IPS-20b (cell line): ENCODE data around the gene UBE2C.

Source experiments
- H3K27ac ChIP-seq: one replicate; pipeline ENCODE4 v1.5.1; 2013; ENCODE audit warnings: low read length
- H3K27me3 ChIP-seq: 2 replicates; pipeline ENCODE4 v1.6.1; 2013; ENCODE audit warnings: mild to moderate bottlenecking, low read length, inconsistent platforms; ENCODE audit not compliant: insufficient read depth
- H3K36me3 ChIP-seq: 2 replicates; pipeline ENCODE4 v1.6.1; 2013; ENCODE audit warnings: low read depth, mild to moderate bottlenecking, inconsistent platforms, low read length, moderate library complexity; ENCODE audit not compliant: insufficient read depth
- H3K4me1 ChIP-seq: 2 replicates; pipeline ENCODE4 v1.6.1; 2013; ENCODE audit warnings: mild to moderate bottlenecking, control low read depth, inconsistent platforms, low read length, moderate library complexity; ENCODE audit not compliant: insufficient read depth
- H3K4me3 ChIP-seq: 2 replicates; pipeline ENCODE4 v1.5.1; 2013; ENCODE audit warnings: mild to moderate bottlenecking, low read length, inconsistent platforms
- H3K9ac ChIP-seq: 2 replicates; pipeline ENCODE4 v1.6.1; 2013; ENCODE audit warnings: low read depth, mild to moderate bottlenecking, inconsistent platforms, low read length, moderate library complexity
- H3K9me3 ChIP-seq: 2 replicates; pipeline ENCODE4 v1.6.1; 2013; ENCODE audit warnings: mild to moderate bottlenecking, low read depth, low read length, inconsistent platforms; ENCODE audit not compliant: insufficient read depth

Gene UBE2C

DNA sequence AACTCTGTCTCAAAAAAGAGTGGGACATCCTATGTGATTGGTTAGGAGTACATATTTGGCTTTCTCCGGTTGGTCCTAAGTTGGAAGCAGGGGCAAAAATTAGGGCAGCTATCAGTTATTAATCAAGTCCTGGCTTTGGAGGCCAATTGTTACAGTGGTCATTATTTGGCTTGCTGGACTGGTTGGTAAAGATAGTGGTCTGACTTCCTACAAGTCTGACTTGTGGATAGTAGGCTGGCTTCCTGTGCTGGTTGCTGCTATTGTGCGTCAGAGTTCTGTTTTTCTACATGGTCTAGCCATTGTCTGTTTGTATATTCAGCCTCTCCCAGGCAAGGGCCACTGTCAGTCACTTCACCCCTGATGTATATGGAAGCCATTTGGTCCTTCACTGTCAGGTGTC is 37.8 kb downstream of the UBE2C start:
- H3K36me3 ChIP-seq, result peaks cover 32% of the 10 kb centered on the region

DNA sequence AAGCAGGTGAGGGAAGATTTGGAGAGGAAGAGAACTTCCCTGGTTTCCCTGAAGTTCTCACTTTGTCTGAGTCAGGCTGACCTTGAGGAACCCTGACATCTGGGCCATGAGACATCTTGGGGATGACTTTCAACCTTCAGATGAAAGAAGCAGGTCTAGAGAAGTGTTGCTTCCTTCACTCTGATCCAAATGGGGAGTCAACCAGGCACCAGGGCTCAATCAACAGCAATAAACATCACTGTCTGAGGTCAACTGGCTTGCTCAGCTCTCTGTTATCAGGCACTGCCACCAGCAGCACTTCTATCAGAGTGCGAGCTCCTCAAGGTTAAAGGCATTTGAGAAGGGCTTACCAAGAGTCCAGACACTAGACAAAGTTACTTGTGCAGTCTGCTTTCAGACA is 38.5 kb downstream of the UBE2C start:
- Histone ChIP-seq H3K27me3 (no peaks in the 10 kb centered on the region), H3K9me3 (no peaks in the 10 kb centered on the region), H3K36me3 (peaks cover 27% of the 10 kb centered on the region), H3K4me1 (peaks cover 14% of the 10 kb centered on the region; the same call in 1 of the 2 replicates), H3K4me3 (no peak overlapping the region), H3K27ac (no peak overlapping the region), H3K9ac (no peak overlapping the region)

More for the DNA sequence above, 37.8 kb downstream of the UBE2C start:
- Histone ChIP-seq H3K9me3 (no peaks in the 10 kb centered on the region), H3K27ac (no peak overlapping the region), H3K4me3 (no peak overlapping the region), H3K4me1 (peaks cover 14% of the 10 kb centered on the region; the same call in 1 of the 2 replicates), H3K9ac (no peak overlapping the region), H3K27me3 (no peaks in the 10 kb centered on the region)

GRCh38 chr20:45851501-45851900 is 39.1 kb downstream of the UBE2C start:
- no peak overlapping the region for H3K27ac ChIP-seq
- H3K36me3 ChIP-seq, result peaks cover 21% of the 10 kb centered on the region
- no peak overlapping the region for H3K4me3 ChIP-seq
- peaks cover 14% of the 10 kb centered on the region; the same call in 1 of the 2 replicates for H3K4me1 ChIP-seq
- H3K27me3 ChIP-seq, result no peaks in the 10 kb centered on the region
- H3K9me3 ChIP-seq, result no peaks in the 10 kb centered on the region
- H3K9ac ChIP-seq, result no peak overlapping the region

DNA sequence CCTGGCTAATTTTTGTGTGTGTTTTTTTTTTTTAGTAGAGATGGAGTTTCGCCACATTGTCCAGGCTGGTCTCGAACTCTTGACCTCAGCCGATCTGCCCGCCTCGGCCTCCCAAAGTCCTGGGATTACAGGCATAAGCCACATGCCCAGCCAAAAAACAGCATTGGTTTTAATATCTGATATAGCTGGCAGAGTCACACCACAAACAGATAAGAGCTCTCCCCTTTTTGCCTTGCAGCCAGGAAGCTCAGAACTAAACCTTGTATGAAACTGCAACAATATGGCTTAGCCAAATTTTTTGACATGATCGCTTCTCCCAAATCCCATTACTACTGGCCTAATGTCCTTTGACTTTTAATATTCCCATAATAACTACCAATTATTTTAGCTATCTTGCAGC is 39.9 kb downstream of the UBE2C start:
- Histone ChIP-seq H3K27me3 (no peaks in the 10 kb centered on the region), H3K36me3 (peaks cover 19% of the 10 kb centered on the region), H3K4me1 (peaks cover 14% of the 10 kb centered on the region; the same call in 1 of the 2 replicates), H3K4me3 (no peak overlapping the region), H3K9ac (no peak overlapping the region), H3K27ac (no peak overlapping the region), H3K9me3 (no peaks in the 10 kb centered on the region)

DNA sequence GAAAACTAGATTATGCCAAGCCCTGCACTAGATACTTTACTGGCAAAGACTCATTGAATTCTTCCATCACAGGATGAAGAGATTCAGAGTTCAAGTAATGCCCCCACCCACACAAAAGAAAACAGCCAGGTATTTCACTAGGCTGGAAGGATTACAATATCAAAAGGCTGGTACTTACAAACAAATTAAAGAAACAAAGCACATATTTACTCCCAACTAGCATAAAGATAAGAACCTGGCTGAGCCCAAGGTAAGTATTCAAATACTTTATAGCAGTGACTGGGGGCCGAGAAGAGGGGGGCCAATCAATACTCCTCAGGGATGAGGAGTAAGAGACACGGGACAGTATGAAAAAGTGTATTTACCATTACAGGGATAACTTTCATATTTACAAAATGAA is 41.0 kb downstream of the UBE2C start:
- Histone ChIP-seq H3K27me3 (no peaks in the 10 kb centered on the region), H3K9me3 (no peaks in the 10 kb centered on the region), H3K4me1 (peaks cover 14% of the 10 kb centered on the region; the same call in 1 of the 2 replicates), H3K4me3 (peak overlapping the region; percentile 49), H3K27ac (no peak overlapping the region), H3K9ac (peak overlapping the region; percentile 47; the same call in 1 of the 2 replicates), H3K36me3 (peaks cover 13% of the 10 kb centered on the region)

DNA sequence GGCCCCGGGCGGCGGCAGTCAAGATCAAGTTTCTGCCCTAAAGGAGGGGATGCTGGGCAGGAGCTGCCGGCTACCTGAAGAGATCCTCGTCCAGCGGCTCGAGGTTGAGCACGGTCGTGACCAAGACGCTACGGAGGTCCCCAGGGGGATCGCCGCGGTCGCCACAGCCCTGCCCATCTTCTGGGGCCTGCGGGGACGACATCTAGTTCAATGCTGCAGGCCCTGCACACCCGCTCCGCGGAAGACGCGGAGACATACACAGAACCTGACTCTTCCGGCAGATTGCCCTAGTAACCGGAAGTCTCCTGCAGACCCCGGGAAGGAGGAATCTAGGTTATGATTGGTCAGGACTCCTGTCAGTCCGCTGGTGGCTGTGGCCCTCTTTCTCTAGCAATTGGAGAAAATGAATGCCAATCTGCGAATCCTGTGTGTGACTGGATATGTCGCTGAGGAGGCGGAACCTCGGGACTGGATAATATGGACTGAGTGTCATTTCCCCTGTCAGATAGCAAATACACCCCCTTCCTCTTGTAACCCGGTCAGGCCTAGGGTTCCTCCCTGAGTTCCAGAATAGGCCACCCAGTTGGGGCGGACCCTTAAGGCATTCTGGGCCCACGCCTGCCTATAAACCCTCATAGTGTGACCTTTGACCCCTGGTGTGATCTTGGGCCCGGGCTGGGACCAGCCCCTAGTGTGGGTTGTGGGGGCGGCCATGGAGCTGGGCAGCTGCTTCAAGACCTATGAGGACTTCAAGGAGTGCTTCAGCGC is 44.9 kb downstream of the UBE2C start, which contains the start of the genes ACOT8 and ZSWIM3:
Gene ACOT8, minus strand, starts transcription at position 279 of the 768 bp plus-strand sequence. Its CDS starts 77 bp downstream, at position 202.
Gene ZSWIM3, plus strand, starts transcription at position 501 of the 768 bp plus-strand sequence. Its CDS starts 212 bp downstream, at position 713.
- Histone ChIP-seq H3K36me3 (0 out of 2 replicates have a peak, but pooled peaks cover 2% of the 10 kb centered on the region), H3K27me3 (no peaks in the 10 kb centered on the region), H3K4me3 (peak within 1 kb of the TSS; percentile 91), H3K27ac (peak within 1 kb of the TSS; percentile 78), H3K9ac (peak within 1 kb of the TSS; percentile 81; the same call in 1 of the 2 replicates), H3K4me1 (peaks cover 14% of the 10 kb centered on the region; the same call in 1 of the 2 replicates), H3K9me3 (no peaks in the 10 kb centered on the region)

DNA sequence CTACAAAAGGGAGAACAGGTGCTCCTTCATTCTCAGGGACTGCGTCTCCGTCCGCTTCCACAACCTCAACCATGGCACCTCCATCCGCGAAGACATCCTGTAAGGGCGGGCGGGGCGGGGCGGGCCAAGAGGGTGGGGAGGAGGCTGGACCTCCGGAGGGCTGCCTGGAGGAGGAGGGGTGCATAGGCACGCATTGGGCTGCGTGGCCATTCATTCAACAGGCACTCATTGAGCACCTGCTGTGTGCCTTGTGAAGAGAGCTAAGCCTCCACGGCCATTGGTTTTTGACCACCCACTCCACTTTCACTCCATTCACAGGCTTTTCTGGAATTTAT is 45.4 kb downstream of the UBE2C start:
- Histone ChIP-seq H3K9me3 (no peaks in the 10 kb centered on the region), H3K4me1 (peaks cover 14% of the 10 kb centered on the region; the same call in 1 of the 2 replicates), H3K27ac (peak overlapping the region; percentile 78), H3K4me3 (peak overlapping the region; percentile 91), H3K36me3 (no peaks in the 10 kb centered on the region), H3K9ac (peak overlapping the region; percentile 72; the same call in 1 of the 2 replicates), H3K27me3 (no peaks in the 10 kb centered on the region)

DNA sequence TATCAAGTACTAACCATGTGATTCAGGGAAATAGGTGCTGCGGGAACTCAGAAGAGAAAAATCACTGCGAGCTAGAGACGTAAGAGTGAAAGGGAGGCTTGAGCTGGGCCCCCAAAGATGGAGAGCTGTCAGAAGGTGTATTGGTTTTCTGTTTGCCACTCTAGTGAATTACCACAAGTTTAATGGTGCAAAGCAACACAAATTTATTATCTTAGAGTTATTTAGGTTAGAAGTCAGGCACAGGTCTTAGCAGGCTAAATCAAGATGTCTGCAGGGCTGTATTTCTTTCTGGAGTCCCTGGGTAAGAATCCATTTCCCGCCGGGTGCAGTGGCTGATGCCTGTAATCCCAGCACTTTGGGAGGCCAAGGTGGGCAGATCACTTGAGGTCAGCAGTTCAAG is 47.5 kb downstream of the UBE2C start:
- no peaks in the 10 kb centered on the region for H3K27me3 ChIP-seq
- peaks cover 3% of the 10 kb centered on the region; the same call in 1 of the 2 replicates for H3K4me1 ChIP-seq
- H3K4me3 ChIP-seq, result no peak overlapping the region
- H3K27ac ChIP-seq, result no peak overlapping the region
- H3K9me3 ChIP-seq, result no peaks in the 10 kb centered on the region
- no peak overlapping the region for H3K9ac ChIP-seq
- H3K36me3 ChIP-seq, result no peaks in the 10 kb centered on the region

GRCh38 chr20:45860560-45861220 is 48.2 kb downstream of the UBE2C start:
- H3K36me3 ChIP-seq, result no peaks in the 10 kb centered on the region
- no peaks in the 10 kb centered on the region for H3K27me3 ChIP-seq
- H3K4me3 ChIP-seq, result no peak overlapping the region
- no peak overlapping the region for H3K9ac ChIP-seq
- no peak overlapping the region for H3K27ac ChIP-seq
- no peaks in the 10 kb centered on the region for H3K9me3 ChIP-seq
- H3K4me1 ChIP-seq, result no peaks in the 10 kb centered on the region; the same call in 1 of the 2 replicates

- Histone ChIP-seq H3K4me3 (no peak overlapping the region), H3K27ac (no peak overlapping the region), H3K9ac (no peak overlapping the region), H3K9me3 (no peaks in the 10 kb centered on the region), H3K36me3 (no peaks in the 10 kb centered on the region), H3K4me1 (no peaks in the 10 kb centered on the region; the same call in 1 of the 2 replicates), H3K27me3 (no peaks in the 10 kb centered on the region)
These were observed 49.0 kb downstream of the UBE2C start for GRCh38 chr20:45861221-45862075.
